Smooth muscle cell (in vitro differentiated cells): ENCODE measurements around the gene TMEM121. TPM values are rescaled to one million over a fixed set of nuclear protein-coding genes. Genes with fewer than 3 reads are reported as not detected.

ENCODE experiments used
- DNase-seq: peaks from one replicate; lab custom pipeline; 2025; ENCODE audit not compliant: unreplicated experiment; lab: John Stamatoyannopoulos, UW
- H2AFZ ChIP-seq: fragments of 200-600 bp; sonication (generic); 2 replicates; pipeline ENCODE4 v1.6.0; 2016; ENCODE audit warnings: antibody characterized with exemption, low read depth, mild to moderate bottlenecking
- H3F3A ChIP-seq: fragments of 200-600 bp; sonication (generic); 2 replicates; pipeline ENCODE4 v1.6.0; 2017; ENCODE audit warnings: antibody characterized with exemption, low read depth
- H3K27ac ChIP-seq: fragments of 200-600 bp; sonication (generic); 2 replicates; pipeline ENCODE4 v1.5.1; 2016; ENCODE audit warnings: low read depth, mild to moderate bottlenecking
- H3K27me3 ChIP-seq: fragments of 200-600 bp; sonication (generic); 2 replicates; pipeline ENCODE4 v1.6.1; 2016; ENCODE audit warnings: low read depth, mild to moderate bottlenecking
- H3K36me3 ChIP-seq: fragments of 200-600 bp; sonication (generic); 2 replicates; pipeline ENCODE4 v1.5.1; 2016; ENCODE audit warnings: low read depth
- H3K4me1 ChIP-seq: fragments of 200-600 bp; sonication (generic); 2 replicates; pipeline ENCODE4 v1.5.1; 2016; ENCODE audit warnings: low read depth
- H3K4me2 ChIP-seq: fragments of 200-600 bp; sonication (generic); 2 replicates; pipeline ENCODE4 v1.6.0; 2016; ENCODE audit warnings: mild to moderate bottlenecking
- H3K4me3 ChIP-seq: fragments of 200-600 bp; sonication (generic); 2 replicates; pipeline ENCODE4 v1.5.1; 2016; ENCODE audit warnings: mild to moderate bottlenecking
- H3K79me2 ChIP-seq: fragments of 200-600 bp; sonication (generic); 2 replicates; pipeline ENCODE4 v1.6.0; 2016; ENCODE audit warnings: low read depth, mild to moderate bottlenecking
- H3K9ac ChIP-seq: fragments of 200-600 bp; sonication (generic); 2 replicates; pipeline ENCODE4 v1.6.0; 2016; ENCODE audit warnings: low read depth
- H3K9me3 ChIP-seq: fragments of 200-600 bp; sonication (generic); replicated peaks from 2 replicates; pipeline ENCODE4 v1.5.1; 2016; ENCODE audit warnings: low read depth
- H4K20me1 ChIP-seq: fragments of 200-600 bp; sonication (generic); 2 replicates; pipeline ENCODE4 v1.6.0; 2016; ENCODE audit warnings: low read depth
- WGBS: methylation state at CpG from one replicate; pipeline ENCODE4 v1.1.7; 2016; ENCODE audit warnings: low lambda C conversion rate; 5-methylcytosine and 5-hydroxymethylcytosine counted together
- polyA plus RNA-seq: library from polyadenylated mRNA; unstranded; fragments of >200 nt; fragmentation: Nextera tagmentation; extraction: Ambion mirVana; gene quantifications from 2 replicates; pipeline ENCODE4 v1.2.1, GENCODE V29; 2016
- total RNA-seq: library from RNA; depleted of rRNA; stranded (reverse); fragments of >200 nt; gene quantifications from 2 replicates; pipeline ENCODE4 v1.2.3, GENCODE V29; 2014
- TF ChIP-seq, protein P1 (sequence below): fragments of 200-600 bp; sonication (generic); IDR thresholded peaks from 2 replicates; pipeline ENCODE4 v1.5.1; 2017; ENCODE audit warnings: borderline replicate concordance, mild to moderate bottlenecking, antibody characterized with exemption; ENCODE audit not compliant: insufficient read depth, poor library complexity, severe bottlenecking

TMEM121 gene
- total and polyA plus RNA-seq, 2 experiments from 2014 or later, result 2.6 to 12.1 TPM

- H3K79me2 ChIP-seq, result no peaks in the 10 kb centered on the region
- H3K36me3 ChIP-seq, result no peaks in the 10 kb centered on the region
- H3K4me1 ChIP-seq, result peaks cover 15% of the 10 kb centered on the region
- no peaks in the 10 kb centered on the region for H3K9me3 ChIP-seq
- H3K9ac ChIP-seq, result no peak overlapping the region
- no peak for DNase-seq
- TF ChIP-seq, protein P1, sequence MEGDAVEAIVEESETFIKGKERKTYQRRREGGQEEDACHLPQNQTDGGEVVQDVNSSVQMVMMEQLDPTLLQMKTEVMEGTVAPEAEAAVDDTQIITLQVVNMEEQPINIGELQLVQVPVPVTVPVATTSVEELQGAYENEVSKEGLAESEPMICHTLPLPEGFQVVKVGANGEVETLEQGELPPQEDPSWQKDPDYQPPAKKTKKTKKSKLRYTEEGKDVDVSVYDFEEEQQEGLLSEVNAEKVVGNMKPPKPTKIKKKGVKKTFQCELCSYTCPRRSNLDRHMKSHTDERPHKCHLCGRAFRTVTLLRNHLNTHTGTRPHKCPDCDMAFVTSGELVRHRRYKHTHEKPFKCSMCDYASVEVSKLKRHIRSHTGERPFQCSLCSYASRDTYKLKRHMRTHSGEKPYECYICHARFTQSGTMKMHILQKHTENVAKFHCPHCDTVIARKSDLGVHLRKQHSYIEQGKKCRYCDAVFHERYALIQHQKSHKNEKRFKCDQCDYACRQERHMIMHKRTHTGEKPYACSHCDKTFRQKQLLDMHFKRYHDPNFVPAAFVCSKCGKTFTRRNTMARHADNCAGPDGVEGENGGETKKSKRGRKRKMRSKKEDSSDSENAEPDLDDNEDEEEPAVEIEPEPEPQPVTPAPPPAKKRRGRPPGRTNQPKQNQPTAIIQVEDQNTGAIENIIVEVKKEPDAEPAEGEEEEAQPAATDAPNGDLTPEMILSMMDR, result no peak
- no peak overlapping the region for H3K27ac ChIP-seq
- H3F3A ChIP-seq, result no peaks in the 10 kb centered on the region
- WGBS, result 29% methylated on average over 28 of the region's 81 CpGs
- H3K4me3 ChIP-seq, result no peak overlapping the region
- no peak overlapping the region for H2AFZ ChIP-seq
- peaks cover 27% of the 10 kb centered on the region for H3K27me3 ChIP-seq
- no peaks in the 10 kb centered on the region for H4K20me1 ChIP-seq
- H3K4me2 ChIP-seq, result no peak overlapping the region
These were observed 47.8 kb upstream of the TMEM121 start for GRCh38 chr14:105478398-105479251.

GRCh38 chr14:105479431-105480158 is 46.8 kb upstream of the TMEM121 start:
- 63% methylated on average over 33 of the region's 34 CpGs for WGBS
- Histone ChIP-seq H3K4me2 (no peak overlapping the region), H2AFZ (no peak overlapping the region), H3F3A (no peaks in the 10 kb centered on the region), H3K79me2 (no peaks in the 10 kb centered on the region), H3K9me3 (no peaks in the 10 kb centered on the region), H4K20me1 (no peaks in the 10 kb centered on the region), H3K4me1 (peaks cover 12% of the 10 kb centered on the region), H3K27ac (no peak overlapping the region), H3K36me3 (no peaks in the 10 kb centered on the region), H3K9ac (no peak overlapping the region), H3K27me3 (peaks cover 27% of the 10 kb centered on the region), H3K4me3 (no peak overlapping the region)
- no peak for DNase-seq
- TF ChIP-seq, protein P1, result no peak

DNA sequence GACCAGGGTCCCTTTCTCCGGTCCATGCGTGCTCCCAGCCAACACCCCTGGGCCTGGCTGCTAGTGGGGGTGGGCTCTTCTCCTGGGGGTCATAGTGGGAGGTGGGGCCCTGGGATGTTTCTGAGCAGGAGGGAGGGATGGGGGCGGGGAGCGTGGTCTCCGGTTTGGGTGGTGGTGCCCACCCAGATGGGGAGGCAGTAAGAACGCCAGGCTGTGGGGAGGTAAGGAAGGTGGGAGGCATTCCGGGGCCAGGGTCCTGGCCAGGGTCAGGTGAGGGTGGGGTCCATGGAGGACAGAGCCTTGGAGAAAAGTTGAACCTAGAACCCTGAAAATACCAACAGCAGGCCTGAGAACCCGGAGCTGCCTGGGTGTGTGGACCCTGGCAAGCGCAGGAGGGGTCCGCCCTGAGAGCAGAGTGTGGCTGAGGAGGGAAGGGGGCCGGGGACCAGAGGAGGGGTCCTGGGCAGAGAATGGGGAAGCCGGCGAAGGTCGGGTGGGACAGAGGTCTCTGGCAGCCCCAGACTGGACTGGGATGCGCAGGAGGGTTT is 46.1 kb upstream of the TMEM121 start:
- H3K9me3 ChIP-seq, result no peaks in the 10 kb centered on the region
- H3K27ac ChIP-seq, result no peak overlapping the region
- TF ChIP-seq, protein P1, result no peak
- H4K20me1 ChIP-seq, result no peaks in the 10 kb centered on the region
- H3K4me1 ChIP-seq, result peaks cover 7% of the 10 kb centered on the region
- H3K36me3 ChIP-seq, result no peaks in the 10 kb centered on the region
- peaks cover 24% of the 10 kb centered on the region for H3K27me3 ChIP-seq
- no peaks in the 10 kb centered on the region for H3K79me2 ChIP-seq
- no peak overlapping the region for H3K4me3 ChIP-seq
- no peak overlapping the region for H3K9ac ChIP-seq
- DNase-seq, result no peak
- 70% methylated on average over 14 of the region's 15 CpGs for WGBS
- H3K4me2 ChIP-seq, result no peak overlapping the region
- no peaks in the 10 kb centered on the region for H3F3A ChIP-seq
- no peak overlapping the region for H2AFZ ChIP-seq
